ENCODE measurements around the gene FOXRED2. TPM values are rescaled to one million over a fixed set of nuclear protein-coding genes. Genes with fewer than 3 reads are reported as not detected.
"Not testable (repeated sequence)": the region's sequence is repeated elsewhere in the genome, so short reads cannot be mapped to it uniquely, and the experiment has no call there.

FOXRED2 gene
- total RNA-seq, 3 donors from 2014 or later (not counting 1 experiment from before 2014, with no cell fraction given): 1.7 to 2.0 (median 1.9) TPM

GRCh38 chr22:36452250-36452977, 54.4 kb downstream of the FOXRED2 start:
- H3K9me3 Mint-ChIP-seq: no peaks in the 10 kb centered on the region
- H3K27ac Mint-ChIP-seq: peak overlapping the region; percentile 97 to 99
- intact Hi-C loops (cut with micrococcal nuclease): loop anchor here (5.0 kb wide), 3 partner anchors 45 to 85 kb away; partner anchors contain the start of gene MYH9
- H3K27me3 Mint-ChIP-seq (ENCODE audit: low read depth in 2 of 2): no peaks in the 10 kb centered on the region
- ATAC-seq: no peak
- no peaks in the 10 kb centered on the region for H3K27me3 ChIP-seq (ENCODE audit: control insufficient read depth, insufficient read depth, low read length)
- no peaks in the 10 kb centered on the region for H3K9me3 ChIP-seq (ENCODE audit: control insufficient read depth, insufficient read depth, low read length)
- H3K4me3 Mint-ChIP-seq: peak overlapping the region; percentile 76
- TF ChIP-seq CTCF (IDR thresholded peaks at IDR 0.05): no peak
- peaks cover 45 to 53% of the 10 kb centered on the region in 2 donors for H3K4me1 Mint-ChIP-seq
- DNase-seq: peak in 1 of 2 donors; percentile 50
- H3K4me1 ChIP-seq (ENCODE audit: control insufficient read depth, insufficient read depth, low read length): peaks cover 84% of the 10 kb centered on the region
- peak overlapping the region; percentile 64 for H3K27ac ChIP-seq (ENCODE audit: low read length)
- 69% methylated on average over 9 of the region's 9 CpGs for WGBS (ENCODE audit: insufficient coverage)
- H3K4me3 ChIP-seq (ENCODE audit: low read length): no peak overlapping the region
- H3K36me3 ChIP-seq (ENCODE audit: control insufficient read depth, insufficient read depth, low read length): no peaks in the 10 kb centered on the region
- no peaks in the 10 kb centered on the region for H3K36me3 Mint-ChIP-seq

- H3K4me3 ChIP-seq (ENCODE audit: low read length); DNase-seq; H3K36me3 ChIP-seq (ENCODE audit: control insufficient read depth, insufficient read depth, low read length); H3K9me3 ChIP-seq (ENCODE audit: control insufficient read depth, insufficient read depth, low read length); H3K4me3 Mint-ChIP-seq; ATAC-seq; H3K27me3 Mint-ChIP-seq (ENCODE audit: low read depth in 2 of 2); H3K27me3 ChIP-seq (ENCODE audit: control insufficient read depth, insufficient read depth, low read length); H3K36me3 Mint-ChIP-seq; H3K9me3 Mint-ChIP-seq: not testable (repeated sequence)
- 96% methylated on average over 7 of the region's 7 CpGs for whole genome bisulfite sequencing (ENCODE audit: insufficient coverage)
- intact Hi-C loops (cut with micrococcal nuclease): loop anchor here (1.0 to 5.0 kb wide), 4 partner anchors 44 to 119 kb away; partner anchors contain the start of gene MYH9
- peaks cover 39 to 54% of the 10 kb centered on the region in 2 donors for H3K4me1 Mint-ChIP-seq
- H3K4me1 ChIP-seq (ENCODE audit: control insufficient read depth, insufficient read depth, low read length): peaks cover 95% of the 10 kb centered on the region
- H3K27ac Mint-ChIP-seq: peak overlapping the region; percentile 97 to 99
- peak overlapping the region; percentile 64 for H3K27ac ChIP-seq (ENCODE audit: low read length)
These were observed 55.9 kb downstream of the FOXRED2 start for GRCh38 chr22:36450923-36451322.

- H3K36me3 ChIP-seq (ENCODE audit: control insufficient read depth, insufficient read depth, low read length): no peaks in the 10 kb centered on the region
- WGBS (ENCODE audit: insufficient coverage): 86% methylated on average over 11 of the region's 11 CpGs
- no peaks in the 10 kb centered on the region for H3K27me3 Mint-ChIP-seq (ENCODE audit: low read depth in 2 of 2)
- H3K9me3 ChIP-seq (ENCODE audit: control insufficient read depth, insufficient read depth, low read length): no peaks in the 10 kb centered on the region
- intact Hi-C loops (cut with micrococcal nuclease): loop anchor here (5.0 kb wide), 3 partner anchors 42 to 82 kb away; partner anchors contain the start of gene MYH9
- peak overlapping the region in 1 of 2 donors; percentile 88 for H3K27ac Mint-ChIP-seq
- DNase-seq (no peak), ATAC-seq (no peak)
- H3K27me3 ChIP-seq (ENCODE audit: control insufficient read depth, insufficient read depth, low read length): no peaks in the 10 kb centered on the region
- H3K4me3 ChIP-seq (ENCODE audit: low read length): no peak overlapping the region
- H3K4me3 Mint-ChIP-seq: no peak overlapping the region
- no peaks in the 10 kb centered on the region for H3K36me3 Mint-ChIP-seq
- H3K4me1 Mint-ChIP-seq: peaks cover 36 to 56% of the 10 kb centered on the region in 2 donors
- TF ChIP-seq CTCF (IDR thresholded peaks at IDR 0.05): no peak
- peaks cover 90% of the 10 kb centered on the region for H3K4me1 ChIP-seq (ENCODE audit: control insufficient read depth, insufficient read depth, low read length)
- H3K9me3 Mint-ChIP-seq: no peaks in the 10 kb centered on the region
- H3K27ac ChIP-seq (ENCODE audit: low read length): no peak overlapping the region
These were observed 57.2 kb downstream of the FOXRED2 start for GRCh38 chr22:36449596-36450175.

DNA sequence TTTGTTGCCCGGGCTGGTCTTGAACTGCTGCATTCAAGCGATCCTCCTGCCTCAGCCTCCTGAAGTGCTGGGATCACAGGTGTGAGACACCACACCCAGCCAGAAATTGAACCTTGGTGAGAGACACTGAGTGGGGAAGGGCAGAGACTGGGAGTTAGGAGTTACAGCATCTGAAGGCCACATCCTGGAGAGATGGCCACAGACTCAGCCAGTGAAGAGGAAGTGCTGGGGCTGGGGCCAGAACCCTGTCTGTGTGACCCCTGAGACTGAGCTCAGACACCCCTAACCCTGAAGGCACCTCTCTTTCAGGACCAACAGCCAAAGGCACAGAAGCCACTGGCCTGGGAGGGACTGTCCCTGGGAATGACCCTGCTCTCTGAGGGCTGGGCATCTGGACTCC, 59.2 kb downstream of the FOXRED2 start:
- Histone ChIP-seq H3K36me3 (ENCODE audit: control insufficient read depth, insufficient read depth, low read length) (no peaks in the 10 kb centered on the region), H3K9me3 (ENCODE audit: control insufficient read depth, insufficient read depth, low read length) (no peaks in the 10 kb centered on the region), H3K27me3 (ENCODE audit: control insufficient read depth, insufficient read depth, low read length) (no peaks in the 10 kb centered on the region), H3K4me3 (ENCODE audit: low read length) (no peak overlapping the region), H3K4me1 (ENCODE audit: control insufficient read depth, insufficient read depth, low read length) (peaks cover 75% of the 10 kb centered on the region), H3K27ac (ENCODE audit: low read length) (peak overlapping the region; percentile 54)
- WGBS (ENCODE audit: insufficient coverage): 71% methylated on average over 2 of the region's 2 CpGs
- no peak for TF ChIP-seq CTCF (IDR thresholded peaks at IDR 0.05)
- Mint-ChIP-seq H3K27ac (peak overlapping the region; percentile 80 to 88), H3K4me3 (peak overlapping the region; percentile 28), H3K36me3 (no peaks in the 10 kb centered on the region), H3K4me1 (peaks cover 23 to 41% of the 10 kb centered on the region in 2 donors), H3K27me3 (ENCODE audit: low read depth in 2 of 2) (no peaks in the 10 kb centered on the region), H3K9me3 (no peaks in the 10 kb centered on the region)
- intact Hi-C loops (cut with micrococcal nuclease): no loop called here
- no peak for DNase-seq
- no peak for ATAC-seq
